Memory B cell (primary cell): ENCODE data around the gene COP1.

ENCODE experiments used
- ATAC-seq: fragments of 150-1000 bp; cut with Tn5 transposase; 2 replicates; pipeline ENCODE4 v1.10.0; 2021; ENCODE audit warnings: low read depth, mild to moderate bottlenecking, moderate library complexity
- DNase-seq, 2 donors: peaks; one replicate each; pipeline ENCODE4 v3.0.0; 2022; ENCODE audit warnings: low spot score in 2 of 2
- H3K27ac Mint-ChIP-seq: one replicate; pipeline ENCODE4 v1.8.0; 2022; ENCODE audit warnings: mild to moderate bottlenecking, moderate library complexity, mixed read lengths
- H3K27me3 Mint-ChIP-seq: one replicate; pipeline ENCODE4 v1.8.0; 2022; ENCODE audit warnings: mixed read lengths
- H3K36me3 Mint-ChIP-seq: one replicate; pipeline ENCODE4 v1.8.0; 2022; ENCODE audit warnings: mild to moderate bottlenecking, mixed read lengths
- H3K4me1 Mint-ChIP-seq: one replicate; pipeline ENCODE4 v1.8.0; 2022; ENCODE audit warnings: mixed read lengths
- H3K4me3 Mint-ChIP-seq: one replicate; pipeline ENCODE4 v1.8.0; 2022; ENCODE audit warnings: mild to moderate bottlenecking, moderate library complexity, mixed read lengths
- H3K9me3 Mint-ChIP-seq: one replicate; pipeline ENCODE4 v1.8.0; 2022; ENCODE audit warnings: mixed read lengths

COP1 gene

GRCh38 chr1:175978926-175979325 lies 228.2 kb downstream of the COP1 start:
- DNase-seq (no peak), ATAC-seq (no peak)
- no peaks in the 10 kb centered on the region for H3K27me3 Mint-ChIP-seq
- peaks cover 43% of the 10 kb centered on the region for H3K36me3 Mint-ChIP-seq
- peaks cover 3% of the 10 kb centered on the region for H3K4me1 Mint-ChIP-seq
- no peak overlapping the region for H3K4me3 Mint-ChIP-seq
- H3K9me3 Mint-ChIP-seq = peaks cover 6% of the 10 kb centered on the region
- peak overlapping the region; percentile 17 for H3K27ac Mint-ChIP-seq

GRCh38 chr1:175978476-175978875 lies 228.6 kb downstream of the COP1 start:
- Mint-ChIP-seq H3K4me1 (peaks cover 3% of the 10 kb centered on the region), H3K36me3 (peaks cover 42% of the 10 kb centered on the region), H3K27ac (peak overlapping the region; percentile 17)

DNA sequence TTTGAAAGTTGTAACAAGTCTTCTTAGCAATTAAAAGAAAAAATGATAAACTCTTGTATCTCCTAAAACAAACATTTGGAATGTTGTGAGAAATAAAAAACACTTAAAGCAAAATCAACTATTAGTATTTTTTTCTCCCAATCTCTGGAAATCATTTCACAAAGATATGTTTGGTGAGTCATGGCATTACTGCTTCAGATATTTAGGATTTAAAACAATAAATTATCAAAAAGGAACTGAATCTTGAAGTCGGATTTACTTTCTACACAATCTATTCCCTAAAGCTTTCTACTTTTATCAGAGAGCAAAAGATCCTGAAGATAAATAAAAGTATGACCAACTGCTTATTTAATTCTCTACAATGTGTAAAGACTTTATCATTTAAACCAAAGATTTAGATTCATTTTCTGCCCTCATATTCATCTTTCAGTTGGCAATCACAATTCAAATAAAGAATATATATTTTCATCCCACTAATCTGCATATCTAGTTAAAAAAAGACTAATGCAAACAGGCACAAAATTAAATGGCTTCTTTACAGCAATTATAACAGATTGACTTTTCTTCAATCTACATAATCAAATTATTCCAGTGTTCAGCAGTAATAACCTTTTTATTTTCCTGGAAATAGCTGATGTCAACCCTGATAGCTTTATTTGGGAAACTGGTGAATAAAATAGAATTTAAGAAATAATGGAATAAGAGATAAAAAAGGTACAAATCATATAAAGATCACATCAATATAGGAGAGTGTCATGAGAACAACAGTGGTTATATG lies 230.0 kb downstream of the COP1 start:
- Mint-ChIP-seq H3K36me3 (peaks cover 30% of the 10 kb centered on the region), H3K4me3 (no peak overlapping the region), H3K27ac (no peak overlapping the region), H3K4me1 (peaks cover 3% of the 10 kb centered on the region), H3K27me3 (no peaks in the 10 kb centered on the region), H3K9me3 (no peaks in the 10 kb centered on the region)
- DNase-seq (no peak), ATAC-seq (no peak)

More at GRCh38 chr1:175978476-175978875, 228.6 kb downstream of the COP1 start:
- ATAC-seq (no peak), DNase-seq (no peak)
- Mint-ChIP-seq H3K9me3 (peaks cover 3% of the 10 kb centered on the region), H3K27me3 (no peaks in the 10 kb centered on the region), H3K4me3 (no peak overlapping the region)

GRCh38 chr1:175969231-175969630 lies 237.9 kb downstream of the COP1 start:
- H3K4me1 Mint-ChIP-seq = no peaks in the 10 kb centered on the region
- peaks cover 21% of the 10 kb centered on the region for H3K36me3 Mint-ChIP-seq
- no peaks in the 10 kb centered on the region for H3K9me3 Mint-ChIP-seq
- no peak overlapping the region for H3K4me3 Mint-ChIP-seq
- no peak overlapping the region for H3K27ac Mint-ChIP-seq
- ATAC-seq (no peak), DNase-seq (no peak)
- H3K27me3 Mint-ChIP-seq = no peaks in the 10 kb centered on the region

DNA sequence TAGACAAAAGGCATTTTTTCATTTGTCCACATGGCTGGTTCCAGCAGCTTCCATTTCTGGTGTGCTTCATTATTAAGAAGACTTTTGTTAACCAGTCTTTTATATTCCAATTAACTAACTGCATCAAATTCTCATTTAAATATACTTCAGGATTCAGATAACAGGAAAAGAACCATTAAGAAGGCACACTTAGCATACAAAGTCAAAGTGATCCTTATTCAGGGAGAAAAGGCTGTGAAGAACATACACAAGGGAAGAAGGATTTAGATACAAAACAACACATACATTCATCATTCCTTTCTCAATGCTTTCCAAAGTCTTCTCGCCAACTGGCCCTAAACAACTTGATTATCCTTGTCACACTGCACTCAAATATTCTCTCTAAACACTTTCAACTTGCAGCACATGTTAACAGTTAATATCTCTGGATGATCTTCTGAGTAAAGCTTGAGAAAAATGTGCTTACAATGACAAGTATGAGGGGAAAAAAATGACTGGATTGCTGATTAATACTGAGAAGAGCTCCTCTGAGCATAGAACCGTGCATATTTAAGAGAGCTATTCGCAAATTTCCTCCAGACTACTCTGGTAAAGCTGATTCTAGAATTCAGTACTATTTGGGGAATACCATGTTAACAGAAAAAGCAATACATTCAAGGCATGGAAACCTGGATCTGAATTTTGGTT lies 238.5 kb downstream of the COP1 start:
- H3K4me1 Mint-ChIP-seq = no peaks in the 10 kb centered on the region
- ATAC-seq (no peak), DNase-seq (no peak)
- no peaks in the 10 kb centered on the region for H3K27me3 Mint-ChIP-seq
- no peaks in the 10 kb centered on the region for H3K9me3 Mint-ChIP-seq
- no peak overlapping the region for H3K4me3 Mint-ChIP-seq
- H3K36me3 Mint-ChIP-seq = peaks cover 18% of the 10 kb centered on the region
- no peak overlapping the region for H3K27ac Mint-ChIP-seq

- Mint-ChIP-seq H3K36me3 (peaks cover 27% of the 10 kb centered on the region), H3K4me3 (no peak overlapping the region), H3K9me3 (no peaks in the 10 kb centered on the region), H3K4me1 (no peaks in the 10 kb centered on the region), H3K27ac (no peak overlapping the region), H3K27me3 (no peaks in the 10 kb centered on the region)
- DNase-seq = no peak
- no peak for ATAC-seq
Observed at GRCh38 chr1:175963740-175964139, 243.3 kb downstream of the COP1 start.

DNA sequence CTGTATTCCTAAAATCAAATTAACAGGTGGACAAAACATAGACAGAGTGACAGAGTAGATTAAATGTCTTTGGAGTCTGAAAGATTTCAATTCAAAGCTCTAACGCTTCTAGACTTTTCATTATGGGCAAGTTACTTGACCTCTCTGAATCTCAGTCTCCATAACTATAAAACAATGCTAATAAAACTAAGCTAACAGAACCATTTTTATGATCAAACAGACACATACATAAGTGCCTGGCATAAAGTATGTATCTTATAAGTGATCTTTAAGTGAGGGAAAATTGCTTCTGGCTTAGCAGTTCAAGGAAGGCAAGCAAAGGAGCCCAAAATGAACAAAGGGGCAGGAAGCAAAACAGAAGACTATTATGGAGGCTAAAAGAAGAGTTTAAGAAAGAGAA lies 246.9 kb downstream of the COP1 start:
- no peaks in the 10 kb centered on the region for H3K9me3 Mint-ChIP-seq
- H3K27ac Mint-ChIP-seq = no peak overlapping the region

GRCh38 chr1:175951627-175952026 lies 255.5 kb downstream of the COP1 start:
- DNase-seq (no peak), ATAC-seq (no peak)
- H3K4me1 Mint-ChIP-seq = peaks cover 2% of the 10 kb centered on the region
- H3K36me3 Mint-ChIP-seq = peaks cover 46% of the 10 kb centered on the region
- H3K9me3 Mint-ChIP-seq = peaks cover 6% of the 10 kb centered on the region
- peak overlapping the region; percentile 21 for H3K27ac Mint-ChIP-seq
- H3K4me3 Mint-ChIP-seq = no peak overlapping the region
- H3K27me3 Mint-ChIP-seq = no peaks in the 10 kb centered on the region

More for the DNA sequence above, 246.9 kb downstream of the COP1 start:
- no peak overlapping the region for H3K4me3 Mint-ChIP-seq
- H3K36me3 Mint-ChIP-seq = peaks cover 31% of the 10 kb centered on the region
- H3K27me3 Mint-ChIP-seq = no peaks in the 10 kb centered on the region
- ATAC-seq (no peak), DNase-seq (no peak)
- no peaks in the 10 kb centered on the region for H3K4me1 Mint-ChIP-seq

DNA sequence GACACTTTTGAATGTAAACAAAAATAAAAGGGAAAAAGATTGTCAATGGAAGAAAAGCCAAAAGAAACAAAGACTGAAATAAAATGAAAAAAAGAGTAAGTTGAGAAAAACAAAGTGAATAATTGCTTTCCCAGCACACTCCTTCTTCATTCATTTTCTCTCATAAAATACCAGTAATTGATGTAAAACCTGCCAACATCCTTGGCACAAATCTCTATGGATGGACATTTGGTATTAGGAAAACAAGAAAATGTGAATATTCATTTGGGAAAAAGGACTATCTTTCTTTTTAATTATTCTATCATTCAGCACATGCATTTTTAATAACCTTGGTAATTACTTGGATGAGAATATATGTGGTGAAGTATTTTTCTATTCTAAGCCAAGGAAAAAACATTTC lies 259.3 kb downstream of the COP1 start:
- no peaks in the 10 kb centered on the region for H3K27me3 Mint-ChIP-seq
- ATAC-seq = no peak

GRCh38 chr1:175944591-175944990 lies 262.5 kb downstream of the COP1 start:
- Mint-ChIP-seq H3K9me3 (peaks cover 2% of the 10 kb centered on the region), H3K4me1 (no peaks in the 10 kb centered on the region), H3K27me3 (no peaks in the 10 kb centered on the region), H3K4me3 (no peak overlapping the region), H3K27ac (no peak overlapping the region), H3K36me3 (peaks cover 47% of the 10 kb centered on the region)
- DNase-seq = no peak
- ATAC-seq = no peak

More for the DNA sequence above, 259.3 kb downstream of the COP1 start:
- H3K4me1 Mint-ChIP-seq = peaks cover 2% of the 10 kb centered on the region
- DNase-seq = no peak
- H3K9me3 Mint-ChIP-seq = peaks cover 6% of the 10 kb centered on the region
- H3K27ac Mint-ChIP-seq = no peak overlapping the region
- H3K36me3 Mint-ChIP-seq = peaks cover 39% of the 10 kb centered on the region
- H3K4me3 Mint-ChIP-seq = no peak overlapping the region

DNA sequence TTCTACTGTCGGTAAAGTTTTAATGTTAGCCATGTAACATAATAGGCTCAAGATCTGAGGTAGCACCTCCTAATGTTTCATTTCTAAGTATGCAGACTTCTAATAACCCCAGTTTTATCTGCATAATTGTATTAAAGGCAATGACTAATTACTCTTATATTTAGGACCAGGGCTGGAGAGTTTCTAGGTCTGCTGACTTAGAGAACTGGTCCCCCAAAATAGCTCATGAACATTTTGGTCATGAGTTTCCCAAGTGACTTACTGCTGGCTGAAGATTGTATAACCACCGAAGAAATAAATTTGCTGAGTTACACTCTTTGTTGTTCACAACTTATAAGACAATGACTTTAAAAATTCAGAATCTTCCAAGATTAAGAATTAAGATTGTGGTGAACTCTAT lies 265.9 kb downstream of the COP1 start:
- Mint-ChIP-seq H3K27ac (no peak overlapping the region), H3K4me1 (no peaks in the 10 kb centered on the region), H3K9me3 (peaks cover 2% of the 10 kb centered on the region), H3K27me3 (no peaks in the 10 kb centered on the region), H3K4me3 (no peak overlapping the region), H3K36me3 (peaks cover 49% of the 10 kb centered on the region)
- DNase-seq (no peak), ATAC-seq (no peak)

DNA sequence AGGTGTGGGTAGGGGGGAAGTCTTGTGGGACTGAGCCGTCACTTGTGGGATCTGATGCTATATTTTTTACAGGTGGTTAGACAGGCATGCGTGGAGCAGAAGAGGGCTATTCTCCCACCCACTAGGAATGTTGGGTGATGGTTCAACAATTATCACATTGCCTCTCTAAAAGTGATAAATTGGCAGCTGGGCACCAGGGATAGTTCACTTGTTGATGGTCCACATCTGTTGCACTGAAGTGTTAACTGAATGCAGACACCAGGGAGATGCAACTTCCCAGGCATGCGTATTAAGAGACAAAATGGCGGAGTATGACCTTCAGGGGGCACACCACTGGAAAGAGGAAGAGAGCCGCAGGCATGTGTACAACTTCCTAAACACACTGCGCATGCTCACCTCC lies 270.4 kb downstream of the COP1 start:
- H3K4me1 Mint-ChIP-seq = no peaks in the 10 kb centered on the region
- DNase-seq = no peak
- H3K27me3 Mint-ChIP-seq = no peaks in the 10 kb centered on the region
- no peak overlapping the region for H3K27ac Mint-ChIP-seq
- H3K9me3 Mint-ChIP-seq = peaks cover 2% of the 10 kb centered on the region
- no peak for ATAC-seq
- H3K36me3 Mint-ChIP-seq = peaks cover 42% of the 10 kb centered on the region
- H3K4me3 Mint-ChIP-seq = no peak overlapping the region

- ATAC-seq (no peak), DNase-seq (no peak)
- Mint-ChIP-seq H3K4me1 (no peaks in the 10 kb centered on the region), H3K36me3 (peaks cover 36% of the 10 kb centered on the region), H3K9me3 (no peaks in the 10 kb centered on the region), H3K4me3 (no peak overlapping the region), H3K27ac (no peak overlapping the region), H3K27me3 (no peaks in the 10 kb centered on the region)
Observed at GRCh38 chr1:175935566-175936115, 271.4 kb downstream of the COP1 start.

DNA sequence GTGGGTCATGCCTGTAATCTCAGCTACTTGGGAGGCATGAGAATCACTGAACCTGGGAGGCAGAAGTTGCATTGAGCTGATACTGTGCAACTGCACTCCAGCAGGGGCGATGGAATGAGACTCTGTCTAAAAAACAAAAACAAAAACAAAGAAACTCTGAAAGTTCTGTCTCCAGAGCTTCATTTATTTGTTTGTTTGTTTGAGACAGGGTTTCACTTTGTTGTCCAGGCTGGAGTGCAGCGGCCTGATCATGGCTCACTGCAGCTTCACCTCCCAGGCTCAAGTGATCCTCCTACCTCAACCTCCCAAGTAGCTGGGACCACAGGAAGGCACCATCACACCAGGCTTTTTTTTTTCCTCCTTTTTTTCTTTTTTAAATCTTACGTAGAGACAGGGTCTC lies 271.9 kb downstream of the COP1 start:
- H3K27me3 Mint-ChIP-seq = no peaks in the 10 kb centered on the region
- no peak for ATAC-seq
- H3K27ac Mint-ChIP-seq = no peak overlapping the region
- H3K9me3 Mint-ChIP-seq = no peaks in the 10 kb centered on the region
- no peak overlapping the region for H3K4me3 Mint-ChIP-seq
- H3K4me1 Mint-ChIP-seq = no peaks in the 10 kb centered on the region
- no peak for DNase-seq
- H3K36me3 Mint-ChIP-seq = peaks cover 34% of the 10 kb centered on the region
